ENCODE results near the gene EIF4E3.

The EIF4E3 gene

DNA sequence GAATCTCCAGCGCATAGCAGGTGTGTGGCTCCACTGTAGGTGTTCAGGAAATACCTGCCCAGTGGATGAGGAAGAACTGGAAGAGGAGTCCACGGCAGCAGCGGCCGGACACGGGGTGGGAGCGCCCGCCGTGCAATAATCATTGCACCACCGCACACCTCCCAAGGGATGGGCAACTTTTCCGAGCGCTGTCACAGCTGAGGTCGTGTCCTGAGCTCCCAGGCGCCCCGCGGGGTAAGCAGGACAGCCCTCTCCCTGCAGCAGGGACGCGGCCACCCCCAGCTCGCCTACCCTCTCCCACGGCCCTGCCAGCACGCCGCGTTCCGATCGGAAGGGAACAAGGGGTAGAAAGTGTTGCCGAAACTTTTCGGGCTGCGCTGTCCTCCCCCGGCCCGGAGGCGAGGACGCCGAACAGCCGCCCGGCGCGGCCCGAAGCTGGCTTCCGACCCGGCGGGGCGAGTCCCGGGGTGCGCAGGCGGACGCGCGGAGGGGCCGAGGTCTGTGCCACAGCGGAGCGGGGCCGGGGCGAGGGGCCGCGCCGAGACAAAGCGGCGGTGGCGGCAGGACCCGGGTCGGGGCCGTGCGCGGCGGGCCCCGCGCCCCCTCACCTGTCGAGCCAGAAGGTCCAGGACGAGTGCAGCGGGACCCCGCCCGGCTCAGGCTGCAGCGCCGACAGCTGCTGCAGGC, 475 bp downstream of the EIF4E3 start:
- in situ Hi-C loops (cut with MboI; ENCODE audit: low pct_unique_long_range_greater_than_20kb, low sequenced_read_pairs): loop anchor here (25.0 kb wide), 2 partner anchors 1088 to 1363 kb away; no protein-coding TSS in a partner anchor
- no peak for DNase-seq

DNA sequence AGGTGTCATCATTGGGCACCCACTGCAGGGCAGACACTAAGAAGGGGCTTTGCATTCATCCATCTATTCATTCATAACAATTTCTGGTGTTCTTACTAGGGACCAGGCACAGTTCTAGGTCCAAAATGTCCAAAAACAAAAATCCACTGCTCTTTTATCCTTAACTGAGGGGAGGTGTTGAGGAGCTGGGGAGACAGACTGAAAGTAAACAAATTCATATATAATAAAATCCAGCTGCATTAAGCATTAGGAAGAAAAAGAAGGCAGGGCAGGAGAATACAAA, 1.1 kb downstream of the EIF4E3 start:
- DNase-seq: no peak
- in situ Hi-C loops (cut with MboI; ENCODE audit: low pct_unique_long_range_greater_than_20kb, low sequenced_read_pairs): loop anchor here (25.0 kb wide), 2 partner anchors 1088 to 1363 kb away; no protein-coding TSS in a partner anchor

DNA sequence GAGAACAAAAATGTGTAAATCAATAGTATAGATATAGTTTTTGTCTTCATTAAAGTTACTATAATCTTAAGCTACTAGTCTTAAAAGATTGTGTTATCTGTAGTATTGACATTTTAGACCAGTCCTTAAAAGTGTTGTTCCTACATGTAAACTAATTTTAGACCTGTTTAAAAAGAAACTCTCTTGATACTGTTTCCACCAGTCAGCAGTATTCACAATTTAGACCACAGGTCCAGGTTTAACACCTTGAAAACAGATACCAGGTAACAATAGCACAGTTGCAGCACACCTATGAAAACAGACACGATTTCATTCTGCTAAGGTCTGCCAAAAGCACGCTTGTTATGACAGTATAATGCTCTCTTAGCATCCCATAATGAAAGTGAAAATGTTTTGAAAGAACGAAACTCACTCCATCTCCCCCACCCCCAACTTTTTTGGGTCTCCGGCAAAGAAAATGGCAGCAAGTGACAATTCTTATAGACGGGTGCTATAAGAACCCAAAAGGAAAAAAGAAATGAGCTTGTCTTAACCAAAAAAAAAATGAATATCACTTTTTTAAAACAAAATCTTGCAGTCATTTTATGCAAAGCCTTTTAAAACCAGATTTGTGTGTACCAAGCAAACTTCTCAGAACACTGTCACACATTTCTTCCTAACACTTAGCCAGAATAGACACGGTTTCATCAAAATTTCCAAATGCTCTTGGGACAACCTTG, 1.6 kb downstream of the EIF4E3 start:
- DNase-seq: no peak
- in situ Hi-C loops (cut with MboI; ENCODE audit: low pct_unique_long_range_greater_than_20kb, low sequenced_read_pairs): loop anchor here (25.0 kb wide), 2 partner anchors 1089 to 1364 kb away; no protein-coding TSS in a partner anchor

DNA sequence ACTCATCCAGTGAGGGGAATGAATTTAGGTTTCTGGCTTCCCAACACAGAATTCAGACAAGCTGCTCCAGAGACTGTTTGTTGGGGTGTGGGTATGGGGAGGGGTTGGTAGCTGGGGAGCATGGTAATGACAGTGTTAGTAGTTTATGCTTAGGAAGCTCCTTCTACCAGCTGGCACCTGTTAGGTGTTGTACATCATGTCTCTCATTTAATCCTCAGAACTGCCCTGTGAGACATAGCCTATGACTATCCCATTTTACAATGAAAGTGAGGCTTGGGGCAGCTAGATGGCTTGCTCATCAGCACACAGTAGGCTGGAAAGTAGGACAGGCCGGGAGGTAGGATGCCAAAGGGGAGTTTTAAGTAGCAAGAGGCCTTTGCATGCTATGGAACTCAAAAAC, 2.5 kb downstream of the EIF4E3 start:
- DNase-seq: no peak
- in situ Hi-C loops (cut with MboI; ENCODE audit: low pct_unique_long_range_greater_than_20kb, low sequenced_read_pairs): loop anchor here (25.0 kb wide), 2 partner anchors 1090 to 1365 kb away; no protein-coding TSS in a partner anchor

DNA sequence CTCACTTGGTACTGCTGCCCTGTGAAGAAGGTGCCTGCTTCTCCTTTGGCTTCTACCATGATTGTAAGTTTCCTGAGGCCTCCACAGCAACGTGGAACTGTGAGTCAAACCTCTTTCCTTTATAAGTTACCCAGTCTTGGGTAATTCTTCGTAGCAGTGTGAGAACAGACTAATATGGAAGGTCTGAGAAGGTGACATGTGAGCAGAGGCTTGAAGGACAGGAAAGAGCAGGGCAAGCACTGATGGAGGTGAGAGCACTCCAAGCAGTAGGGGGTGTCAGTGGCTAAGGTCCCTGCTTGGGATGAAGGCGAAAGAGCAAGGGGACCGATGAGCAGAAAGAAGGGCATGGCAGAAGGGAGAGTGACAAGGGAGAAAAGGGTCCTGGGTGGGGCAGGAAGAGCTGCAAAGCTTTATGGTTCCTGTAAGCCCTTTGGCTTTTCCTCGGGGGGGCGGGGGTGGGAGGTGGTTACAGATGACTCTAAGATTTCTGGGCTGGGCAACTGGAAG, 3.5 kb downstream of the EIF4E3 start:
- in situ Hi-C loops (cut with MboI; ENCODE audit: low pct_unique_long_range_greater_than_20kb, low sequenced_read_pairs): loop anchor here (25.0 kb wide), 2 partner anchors 1091 to 1366 kb away; no protein-coding TSS in a partner anchor

DNA sequence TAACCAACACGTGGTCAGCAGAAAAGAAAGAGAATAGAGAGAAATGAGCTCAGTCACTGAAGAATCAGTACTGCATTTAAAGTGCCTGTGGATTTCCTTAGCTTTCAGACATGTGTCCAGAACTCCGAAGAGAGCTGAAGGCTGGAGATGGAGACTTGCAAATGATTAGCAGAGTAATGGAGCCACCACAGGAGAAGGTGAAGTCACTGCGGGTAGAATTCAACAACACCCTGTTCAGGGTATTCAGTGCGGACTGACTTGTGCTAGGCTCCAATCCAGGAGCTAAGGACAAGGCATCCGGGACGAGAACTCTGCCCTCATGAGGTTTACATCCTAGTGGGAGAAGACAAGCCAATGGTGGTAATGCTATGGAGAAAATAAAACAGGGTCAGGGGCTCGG, 4.2 kb downstream of the EIF4E3 start:
- in situ Hi-C loops (cut with MboI; ENCODE audit: low pct_unique_long_range_greater_than_20kb, low sequenced_read_pairs): loop anchor here (25.0 kb wide), 2 partner anchors 1091 to 1366 kb away; no protein-coding TSS in a partner anchor

More for the DNA sequence above, 3.5 kb downstream of the EIF4E3 start:
- DNase-seq: no peak

DNA sequence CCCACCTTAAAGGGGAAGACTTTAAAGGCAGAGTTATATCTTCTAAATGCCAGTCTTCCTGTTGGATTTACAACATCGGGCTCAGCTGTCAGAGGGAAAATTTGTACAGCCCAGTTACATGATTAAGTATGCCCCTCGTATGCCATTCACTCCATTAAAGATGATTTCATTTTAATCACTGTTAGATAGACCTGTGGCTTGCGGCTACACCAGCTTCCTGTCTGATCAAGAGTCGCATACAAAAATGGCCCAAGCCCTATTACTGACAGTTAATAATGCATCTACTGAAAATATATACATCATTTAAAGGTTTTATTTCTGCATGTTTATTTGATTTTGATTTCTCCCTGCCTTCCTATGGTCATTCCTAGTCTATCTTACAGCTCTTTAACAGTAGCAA, 7.1 kb downstream of the EIF4E3 start:
- in situ Hi-C loops (cut with MboI; ENCODE audit: low pct_unique_long_range_greater_than_20kb, low sequenced_read_pairs): loop anchor here (25.0 kb wide), 2 partner anchors 1094 to 1369 kb away; no protein-coding TSS in a partner anchor
- DNase-seq: no peak

More for the DNA sequence above, 4.2 kb downstream of the EIF4E3 start:
- DNase-seq: no peak

DNA sequence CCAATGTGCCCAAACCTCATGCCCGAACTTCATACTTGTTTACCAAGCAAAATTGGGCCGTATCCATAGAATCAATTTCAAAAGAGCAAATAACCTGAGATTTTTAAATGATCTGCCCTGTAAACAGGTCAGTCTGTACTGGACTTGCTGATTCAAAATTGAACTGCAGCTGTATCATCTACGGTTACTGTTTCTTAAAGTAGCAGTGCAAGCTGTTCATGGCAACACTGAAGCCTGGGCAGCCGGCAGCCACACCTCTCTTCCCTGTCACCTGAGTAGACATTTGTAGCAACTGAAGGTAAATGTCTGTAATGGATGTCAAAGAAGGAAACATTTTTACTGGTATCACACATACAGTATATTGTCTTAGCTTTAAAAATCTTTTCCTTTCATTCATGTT, 10.6 kb downstream of the EIF4E3 start:
- in situ Hi-C loops (cut with MboI; ENCODE audit: low pct_unique_long_range_greater_than_20kb, low sequenced_read_pairs): loop anchor here (25.0 kb wide), 2 partner anchors 1098 to 1373 kb away; no protein-coding TSS in a partner anchor
- no peak for DNase-seq

DNA sequence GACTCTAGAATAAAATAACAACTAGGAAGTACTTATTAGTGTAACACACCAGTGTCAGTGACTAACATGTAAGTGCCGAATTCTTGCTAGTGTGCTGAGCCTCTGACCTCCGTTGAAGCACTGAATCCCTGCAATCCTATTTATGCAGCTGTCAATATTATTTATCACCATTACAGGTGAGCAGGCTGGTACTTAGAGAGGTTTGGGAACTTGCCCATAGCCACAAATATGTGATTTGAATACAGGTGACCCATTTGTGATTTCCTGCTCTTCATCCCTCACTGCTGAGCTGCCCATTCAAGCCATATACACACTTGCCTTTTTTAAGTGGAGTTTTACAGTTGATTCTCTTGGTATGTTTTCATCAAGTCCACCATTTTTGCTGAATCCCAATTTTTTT, 12.2 kb downstream of the EIF4E3 start:
- DNase-seq: no peak
- in situ Hi-C loops (cut with MboI; ENCODE audit: low pct_unique_long_range_greater_than_20kb, low sequenced_read_pairs): loop anchor here (25.0 kb wide), 2 partner anchors 1099 to 1374 kb away; no protein-coding TSS in a partner anchor

DNA sequence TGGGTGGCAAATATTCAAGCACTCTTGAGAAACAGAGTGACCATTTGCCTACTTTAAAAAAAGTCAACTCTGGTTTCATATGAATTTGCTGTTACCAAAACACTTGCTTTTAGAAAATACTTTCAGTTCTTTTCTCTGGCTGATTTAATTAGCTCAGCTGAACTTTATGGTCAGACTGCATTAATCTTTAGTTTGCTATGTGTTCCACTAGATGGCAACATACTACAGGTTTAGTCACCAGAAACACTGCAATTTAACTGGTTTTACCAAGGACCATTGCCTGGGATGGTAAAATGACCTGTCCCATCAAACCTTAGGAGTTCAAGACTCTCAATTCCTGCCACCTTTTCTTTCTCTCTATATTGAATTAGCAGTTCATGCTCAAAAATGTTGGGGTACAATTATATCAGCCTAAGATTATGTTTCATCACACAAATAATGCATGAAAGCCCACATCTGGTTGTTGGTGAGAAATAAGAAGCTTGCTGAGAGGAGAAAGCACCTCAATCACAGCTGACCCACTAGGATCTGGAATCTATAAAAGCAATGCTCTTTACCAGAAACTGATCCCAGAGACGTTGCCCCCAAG, 14.2 kb downstream of the EIF4E3 start:
- in situ Hi-C loops (cut with MboI; ENCODE audit: low pct_unique_long_range_greater_than_20kb, low sequenced_read_pairs): loop anchor here (25.0 kb wide), 2 partner anchors 1101 to 1376 kb away; no protein-coding TSS in a partner anchor
- peak; percentile 46 for DNase-seq

DNA sequence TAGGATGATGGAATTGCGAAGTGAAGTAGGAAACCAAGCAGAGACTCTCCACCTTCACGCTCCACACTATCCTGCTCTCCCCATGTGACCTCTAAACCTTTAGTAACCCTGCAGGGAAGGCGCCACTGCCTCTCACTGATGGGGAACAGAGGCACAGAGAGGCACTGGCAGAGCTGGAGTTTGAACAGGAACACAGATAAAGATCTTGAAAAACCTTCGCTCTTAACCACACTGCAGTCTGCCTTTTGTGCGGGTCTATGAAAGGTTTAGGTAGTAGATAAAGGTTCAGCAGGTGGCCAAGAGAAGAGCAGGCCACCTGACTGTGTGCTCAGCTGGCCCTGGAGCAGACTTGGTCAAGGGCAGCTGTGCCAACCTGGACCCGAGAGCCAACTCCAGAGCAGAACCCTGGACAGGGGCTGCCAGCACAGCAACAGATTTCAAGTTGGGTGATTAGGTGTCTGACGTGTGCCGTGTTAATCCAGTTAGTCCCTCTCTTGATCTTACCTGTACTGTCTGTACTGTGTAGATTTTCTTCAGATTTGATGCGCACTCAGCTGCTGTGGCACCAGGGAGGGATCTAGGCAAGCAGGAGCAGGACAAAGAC, 15.2 kb downstream of the EIF4E3 start:
- in situ Hi-C loops (cut with MboI; ENCODE audit: low pct_unique_long_range_greater_than_20kb, low sequenced_read_pairs): loop anchor here (25.0 kb wide), 2 partner anchors 1102 to 1377 kb away; no protein-coding TSS in a partner anchor
- DNase-seq: no peak

DNA sequence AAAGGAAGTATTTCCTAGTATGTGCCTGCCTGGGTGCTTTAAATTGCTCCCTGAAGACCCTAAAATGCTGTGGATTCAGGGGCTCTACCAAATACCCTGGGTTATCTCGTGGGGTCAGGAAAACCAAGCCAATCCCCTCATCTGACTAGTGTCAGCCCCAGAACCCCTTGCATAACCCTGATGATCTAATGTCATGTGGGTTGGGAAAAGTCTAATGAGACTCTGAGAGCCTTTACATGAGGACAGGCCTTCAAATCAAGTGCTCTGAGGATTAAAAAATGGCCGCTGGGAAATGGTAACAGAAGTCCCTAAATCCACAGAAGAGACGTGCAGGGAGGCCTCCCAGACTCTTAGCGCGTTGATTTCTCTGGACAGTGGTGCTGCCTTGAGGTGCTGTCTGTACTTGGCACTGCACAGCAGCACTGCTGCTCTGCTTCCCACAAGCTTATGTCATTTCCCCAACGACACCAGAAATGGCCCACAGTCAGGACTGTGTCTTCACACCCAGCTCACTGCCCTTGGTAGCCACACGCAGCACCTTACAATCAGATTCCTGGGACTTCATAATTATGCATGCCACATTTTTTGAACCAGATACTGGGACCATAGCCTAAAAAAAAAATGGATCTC, 16.6 kb downstream of the EIF4E3 start:
- in situ Hi-C loops (cut with MboI; ENCODE audit: low pct_unique_long_range_greater_than_20kb, low sequenced_read_pairs): loop anchor here (25.0 kb wide), 2 partner anchors 1104 to 1379 kb away; no protein-coding TSS in a partner anchor

DNA sequence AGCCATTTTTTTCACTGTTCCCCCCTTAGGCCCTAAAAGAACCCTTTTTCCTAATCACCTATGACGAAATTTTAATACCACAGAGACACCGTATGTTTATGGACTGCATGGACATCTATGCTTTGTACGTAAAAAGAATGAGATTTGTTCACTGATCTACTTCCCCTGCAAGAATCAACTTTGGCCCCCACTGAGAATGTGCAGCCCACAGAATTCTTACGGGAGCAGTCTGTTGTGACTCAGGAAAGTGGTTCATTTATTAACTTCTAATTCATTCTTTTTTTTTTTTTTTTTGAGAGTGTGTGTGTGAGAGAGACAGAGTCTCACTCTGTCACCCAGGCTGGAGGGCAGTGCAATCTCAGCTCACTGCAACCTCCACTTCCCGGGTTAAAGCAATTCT, 17.6 kb downstream of the EIF4E3 start:
- DNase-seq: no peak
- in situ Hi-C loops (cut with MboI; ENCODE audit: low pct_unique_long_range_greater_than_20kb, low sequenced_read_pairs): loop anchor here (25.0 kb wide), 2 partner anchors 1105 to 1380 kb away; no protein-coding TSS in a partner anchor

More for the DNA sequence above, 16.6 kb downstream of the EIF4E3 start:
- no peak for DNase-seq

DNA sequence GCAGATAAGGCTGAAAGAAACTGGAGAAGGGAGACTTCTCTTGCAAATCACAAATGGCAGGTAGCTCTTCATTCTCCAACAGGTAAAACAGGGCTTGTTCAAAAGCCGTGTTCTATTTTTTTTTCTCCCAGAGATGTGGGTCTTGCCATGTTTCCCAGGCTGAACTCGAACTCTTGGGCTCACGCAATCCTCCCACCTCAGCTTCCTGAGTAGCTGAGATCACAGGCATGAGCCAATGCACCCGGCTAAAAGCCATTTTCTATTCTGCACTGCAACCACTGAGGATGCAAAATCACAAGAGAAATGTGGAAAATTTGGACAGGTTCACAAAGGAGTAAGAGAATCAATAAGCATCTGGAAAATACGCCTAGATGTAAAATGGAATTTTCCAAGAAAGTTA, 19.5 kb downstream of the EIF4E3 start:
- DNase-seq: no peak
- in situ Hi-C loops (cut with MboI; ENCODE audit: low pct_unique_long_range_greater_than_20kb, low sequenced_read_pairs): loop anchor here (25.0 kb wide), 2 partner anchors 1107 to 1382 kb away; no protein-coding TSS in a partner anchor

DNA sequence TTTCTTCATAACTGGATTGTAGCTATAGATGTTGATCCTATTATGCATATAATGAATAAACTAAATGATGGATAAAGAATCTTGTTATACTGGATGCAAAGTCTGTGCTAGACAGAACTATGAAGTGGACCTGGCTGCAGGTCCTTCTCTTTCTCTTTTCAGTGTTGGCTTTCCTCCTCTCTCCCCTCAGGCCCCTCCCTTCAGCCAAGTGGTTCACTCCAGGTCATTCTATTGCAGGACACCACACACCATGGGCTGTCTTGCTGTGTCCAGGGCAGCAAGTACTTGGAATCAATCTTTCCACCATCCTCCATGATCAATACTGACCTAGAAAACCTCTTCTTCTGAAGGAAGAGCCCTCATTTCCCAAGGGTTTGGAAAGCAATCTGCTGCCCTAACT, 20.3 kb downstream of the EIF4E3 start:
- no peak for DNase-seq
- in situ Hi-C loops (cut with MboI; ENCODE audit: low pct_unique_long_range_greater_than_20kb, low sequenced_read_pairs): loop anchor here (25.0 kb wide), 2 partner anchors 1107 to 1382 kb away; no protein-coding TSS in a partner anchor

DNA sequence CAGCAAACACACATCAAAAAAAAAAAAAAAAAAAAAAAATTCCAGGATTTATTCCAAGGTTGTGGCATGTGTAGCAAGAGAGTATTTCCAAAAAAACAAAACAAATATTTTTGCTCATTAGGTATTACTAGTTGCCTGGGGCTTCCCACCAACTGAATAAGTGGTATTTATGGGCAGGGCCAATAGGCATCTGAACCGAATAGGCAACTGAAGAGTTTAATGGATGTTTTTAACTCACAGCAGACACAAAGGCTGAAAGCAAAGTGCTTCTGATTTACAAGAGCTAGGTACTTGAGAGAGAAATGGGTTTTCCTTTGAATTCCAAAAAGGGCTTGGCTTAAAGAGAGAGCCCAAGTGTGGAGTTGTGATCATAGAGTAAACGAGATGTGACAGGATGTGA, 21.4 kb downstream of the EIF4E3 start:
- no peak for DNase-seq
- in situ Hi-C loops (cut with MboI; ENCODE audit: low pct_unique_long_range_greater_than_20kb, low sequenced_read_pairs): loop anchor here (25.0 kb wide), 2 partner anchors 1109 to 1384 kb away; no protein-coding TSS in a partner anchor

DNA sequence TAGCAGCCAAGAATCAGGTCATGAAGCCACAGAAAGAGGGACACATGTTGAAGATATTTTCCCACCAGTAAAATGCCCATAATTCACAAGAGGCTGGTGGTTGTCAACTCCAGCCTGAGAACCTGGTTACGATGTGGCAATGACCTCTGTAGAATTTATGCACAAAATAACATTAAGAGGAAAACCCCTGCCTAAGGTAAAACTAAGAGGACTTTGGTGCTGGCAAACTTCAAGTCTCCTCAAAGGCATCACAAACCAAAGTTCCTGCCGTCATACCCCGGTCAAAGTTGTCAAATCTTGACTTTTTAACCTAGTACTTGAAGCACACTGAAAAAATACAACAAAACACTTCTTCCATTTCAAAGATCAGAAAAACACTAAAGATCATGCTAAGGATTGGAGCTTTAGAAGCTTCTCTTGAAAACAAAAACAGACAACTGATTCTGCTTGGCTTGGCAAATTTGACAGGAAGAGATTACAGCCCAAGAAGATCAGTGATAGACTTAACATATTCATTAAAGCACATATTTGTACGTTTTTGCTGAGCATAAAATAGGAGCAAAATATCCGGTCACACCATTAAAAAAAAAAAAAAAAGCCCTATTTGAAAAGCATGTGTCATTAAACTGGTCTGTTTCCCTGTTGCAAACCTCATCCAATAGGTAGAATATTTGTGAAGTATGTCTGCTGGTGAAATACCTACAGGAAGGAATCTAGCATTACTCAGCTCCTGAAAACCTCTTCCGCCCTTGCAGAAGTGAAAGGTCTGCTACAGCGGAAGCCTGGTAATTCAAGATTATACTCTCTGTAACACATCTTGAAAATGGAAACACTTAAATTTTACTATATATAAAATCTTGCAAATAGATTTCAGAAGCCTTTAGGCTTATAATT, 22.8 kb downstream of the EIF4E3 start:
- DNase-seq: peak; percentile 48
- in situ Hi-C loops (cut with MboI; ENCODE audit: low pct_unique_long_range_greater_than_20kb, low sequenced_read_pairs): loop anchor here (25.0 kb wide), 2 partner anchors 1110 to 1385 kb away; no protein-coding TSS in a partner anchor
